ENCODE data around the gene TEX22. TPM values are rescaled to one million over a fixed set of nuclear protein-coding genes. Genes with fewer than 3 reads are reported as not detected.

The TEX22 gene
- total RNA-seq, 5 donors from 2014 or later (not counting 1 experiment from before 2014, with no cell fraction given) = 0.93 to 9.0 (median 6.0) TPM

- POLR2A ChIA-PET = interaction anchor here in 1 of 2 donors (0.6 kb wide), 1 partner anchor 69 kb away, joined by 3 read pairs; no protein-coding TSS in a partner anchor
- Histone ChIP-seq H3K27ac (ENCODE audit: low read length) (no peak overlapping the region), H3K27me3 (replicated peaks in 1 of 2; ENCODE audit: control insufficient read depth in 2 of 2, extremely low read depth in 1 of 2, insufficient read depth in 2 of 2, low read length in 1 of 2) (no peaks in the 10 kb centered on the region), H3K4me3 (ENCODE audit: control insufficient read depth in 1 of 2, extremely low read depth in 1 of 2, low read length in 1 of 2) (no peak overlapping the region), H3K9me3 (no peaks in the 10 kb centered on the region), H3K36me3 (ENCODE audit: control insufficient read depth in 2 of 2, extremely low read depth in 1 of 2, insufficient read depth in 1 of 2, low read length in 1 of 2) (peaks cover 11 to 12% of the 10 kb centered on the region in 2 donors), H3K4me1 (ENCODE audit: control insufficient read depth in 1 of 2, extremely low read depth in 1 of 2, insufficient read depth in 2 of 2, low read length in 2 of 2) (peaks cover 0 to 5% of the 10 kb centered on the region in 2 experiments)
- no peaks in the 10 kb centered on the region for H3K27me3 Mint-ChIP-seq
- peaks cover 23% of the 10 kb centered on the region for H3K36me3 Mint-ChIP-seq
- no peak overlapping the region for H3K27ac Mint-ChIP-seq
- H3K9me3 Mint-ChIP-seq = peaks cover 0 to 7% (median 0%) of the 10 kb centered on the region in 3 donors
- DNase-seq (no peak), ATAC-seq (replicated peaks in 1 of 4) (no peak)
- WGBS (ENCODE audit: insufficient coverage) = 100% methylated on average over 2 of the region's 6 CpGs
- CTCF ChIA-PET = interaction anchor here in 1 of 2 donors (0.5 kb wide), 1 partner anchor 1155 kb away, joined by 3 read pairs; no protein-coding TSS in a partner anchor
- H3K4me3 Mint-ChIP-seq = no peak overlapping the region
- H3K4me1 Mint-ChIP-seq = peaks cover 18 to 23% (median 23%) of the 10 kb centered on the region in 3 donors
These were observed 31.7 kb downstream of the TEX22 start for GRCh38 chr14:105430042-105430441.

DNA sequence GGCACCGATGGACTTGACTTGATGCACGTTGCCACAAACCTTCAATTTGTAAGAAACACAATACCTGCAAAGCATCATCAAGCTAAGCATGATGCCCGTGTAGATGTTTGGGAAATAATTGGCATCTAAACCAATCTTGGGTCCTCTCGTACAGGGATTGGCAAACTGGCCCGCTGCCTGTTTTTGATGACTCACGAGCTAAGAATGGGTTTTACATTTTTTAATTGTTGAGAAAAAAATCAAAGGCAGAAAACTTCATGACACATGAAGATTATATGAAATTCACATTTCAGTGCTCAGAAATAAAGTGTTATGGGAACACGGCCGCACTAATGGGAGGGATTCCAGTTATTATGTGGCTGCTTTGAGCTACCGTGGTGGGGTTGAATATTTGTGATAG is 32.2 kb downstream of the TEX22 start:
- POLR2A ChIA-PET = interaction anchor here in 1 of 2 donors (0.6 kb wide), 1 partner anchor 70 kb away, joined by 3 read pairs; no protein-coding TSS in a partner anchor
- peaks cover 0 to 4% of the 10 kb centered on the region in 2 experiments for H3K4me1 ChIP-seq (ENCODE audit: control insufficient read depth in 1 of 2, extremely low read depth in 1 of 2, insufficient read depth in 2 of 2, low read length in 2 of 2)
- H3K27ac ChIP-seq (ENCODE audit: low read length) = no peak overlapping the region
- no peaks in the 10 kb centered on the region for H3K9me3 ChIP-seq
- peaks cover 21 to 28% (median 26%) of the 10 kb centered on the region in 3 donors for H3K4me1 Mint-ChIP-seq
- H3K4me3 ChIP-seq (ENCODE audit: control insufficient read depth in 1 of 2, extremely low read depth in 1 of 2, low read length in 1 of 2) = no peak overlapping the region
- ATAC-seq (replicated peaks in 1 of 4) (no peak), DNase-seq (no peak)
- no peak overlapping the region for H3K27ac Mint-ChIP-seq
- CTCF ChIA-PET = no interaction called here
- no peaks in the 10 kb centered on the region for H3K27me3 Mint-ChIP-seq
- no CpG with 5 or more reads among the region's 9 CpGs for WGBS (ENCODE audit: insufficient coverage)
- H3K4me3 Mint-ChIP-seq = no peak overlapping the region
- H3K36me3 ChIP-seq (ENCODE audit: control insufficient read depth in 2 of 2, extremely low read depth in 1 of 2, insufficient read depth in 1 of 2, low read length in 1 of 2) = peaks cover 11 to 12% of the 10 kb centered on the region in 2 donors
- peaks cover 0 to 7% (median 0%) of the 10 kb centered on the region in 3 donors for H3K9me3 Mint-ChIP-seq
- H3K36me3 Mint-ChIP-seq = peaks cover 23% of the 10 kb centered on the region
- no peaks in the 10 kb centered on the region for H3K27me3 ChIP-seq (replicated peaks in 1 of 2; ENCODE audit: control insufficient read depth in 2 of 2, extremely low read depth in 1 of 2, insufficient read depth in 2 of 2, low read length in 1 of 2)

GRCh38 chr14:105431256-105431655 is 32.9 kb downstream of the TEX22 start:
- Mint-ChIP-seq H3K36me3 (peaks cover 20% of the 10 kb centered on the region), H3K4me3 (no peak overlapping the region), H3K9me3 (peaks cover 0 to 7% (median 0%) of the 10 kb centered on the region in 3 donors), H3K4me1 (peaks cover 23 to 30% (median 28%) of the 10 kb centered on the region in 3 donors), H3K27me3 (no peaks in the 10 kb centered on the region), H3K27ac (peak overlapping the region in 1 of 2 donors; percentile 34)
- Histone ChIP-seq H3K9me3 (no peaks in the 10 kb centered on the region), H3K4me3 (ENCODE audit: control insufficient read depth in 1 of 2, extremely low read depth in 1 of 2, low read length in 1 of 2) (no peak overlapping the region), H3K4me1 (ENCODE audit: control insufficient read depth in 1 of 2, extremely low read depth in 1 of 2, insufficient read depth in 2 of 2, low read length in 2 of 2) (no peaks in the 10 kb centered on the region), H3K27me3 (replicated peaks in 1 of 2; ENCODE audit: control insufficient read depth in 2 of 2, extremely low read depth in 1 of 2, insufficient read depth in 2 of 2, low read length in 1 of 2) (no peaks in the 10 kb centered on the region), H3K27ac (ENCODE audit: low read length) (no peak overlapping the region), H3K36me3 (ENCODE audit: control insufficient read depth in 2 of 2, extremely low read depth in 1 of 2, insufficient read depth in 1 of 2, low read length in 1 of 2) (peaks cover 9 to 10% of the 10 kb centered on the region in 2 donors)
- ATAC-seq (replicated peaks in 1 of 4) (no peak), DNase-seq (no peak)
- CTCF ChIA-PET = no interaction called here
- no CpG with 5 or more reads among the region's 1 CpG for WGBS (ENCODE audit: insufficient coverage)
- POLR2A ChIA-PET = no interaction called here

DNA sequence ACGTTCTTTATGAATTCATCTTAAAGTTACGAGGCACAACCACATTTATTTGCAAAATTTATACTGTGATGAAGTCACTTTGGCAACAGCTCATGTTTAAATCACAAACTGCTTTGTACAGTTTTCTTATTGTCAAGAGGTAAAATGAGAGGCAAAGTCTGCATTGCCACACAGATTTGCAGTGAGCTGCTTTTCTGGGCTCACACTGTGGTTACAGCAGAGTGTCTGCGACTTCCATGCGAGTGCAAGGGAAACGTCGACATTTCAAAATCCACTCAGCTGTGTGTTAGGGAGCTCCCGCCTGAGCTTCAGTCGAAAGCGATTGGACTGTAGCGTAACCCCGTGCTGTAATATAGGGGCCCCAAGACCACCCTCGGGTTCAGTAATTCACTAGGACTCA is 34.3 kb downstream of the TEX22 start:
- Mint-ChIP-seq H3K4me1 (peaks cover 18 to 22% (median 20%) of the 10 kb centered on the region in 3 donors), H3K27me3 (no peaks in the 10 kb centered on the region), H3K9me3 (peaks cover 0 to 2% (median 0%) of the 10 kb centered on the region in 3 donors), H3K4me3 (no peak overlapping the region), H3K27ac (no peak overlapping the region), H3K36me3 (peaks cover 13% of the 10 kb centered on the region)
- ChIA-PET POLR2A (no interaction called here), CTCF (no interaction called here)
- 95% methylated on average over 10 of the region's 12 CpGs for WGBS (ENCODE audit: insufficient coverage)
- Histone ChIP-seq H3K27me3 (replicated peaks in 1 of 2; ENCODE audit: control insufficient read depth in 2 of 2, extremely low read depth in 1 of 2, insufficient read depth in 2 of 2, low read length in 1 of 2) (no peaks in the 10 kb centered on the region), H3K4me1 (ENCODE audit: control insufficient read depth in 1 of 2, extremely low read depth in 1 of 2, insufficient read depth in 2 of 2, low read length in 2 of 2) (peaks cover 0 to 7% of the 10 kb centered on the region in 2 experiments), H3K27ac (ENCODE audit: low read length) (no peak overlapping the region), H3K36me3 (ENCODE audit: control insufficient read depth in 2 of 2, extremely low read depth in 1 of 2, insufficient read depth in 1 of 2, low read length in 1 of 2) (peaks cover 4 to 5% of the 10 kb centered on the region in 2 donors), H3K9me3 (no peaks in the 10 kb centered on the region), H3K4me3 (ENCODE audit: control insufficient read depth in 1 of 2, extremely low read depth in 1 of 2, low read length in 1 of 2) (no peak overlapping the region)
- DNase-seq (no peak), ATAC-seq (replicated peaks in 1 of 4) (no peak)

DNA sequence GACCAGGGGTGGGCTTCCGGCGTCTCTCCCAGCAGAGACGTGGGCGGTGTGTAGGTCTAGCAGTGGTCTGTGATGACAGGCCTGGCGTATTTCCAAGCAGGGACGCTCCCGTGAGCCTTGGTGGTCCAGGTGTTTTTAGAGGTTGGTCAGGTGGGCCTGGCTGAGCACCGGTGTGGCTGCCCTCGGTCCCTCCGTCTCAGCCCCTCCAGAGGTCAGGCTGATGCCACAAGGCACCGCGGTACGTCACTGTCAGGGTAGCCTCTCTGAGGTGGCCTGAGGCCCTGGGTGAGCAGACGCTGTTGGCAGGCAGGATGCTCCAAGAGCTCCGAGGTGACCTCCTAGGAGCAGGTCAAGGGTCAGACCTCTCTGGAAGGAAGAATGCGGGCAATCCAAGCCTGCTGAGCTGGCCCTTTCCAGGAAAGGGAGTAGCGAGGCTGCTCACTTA is 34.8 kb downstream of the TEX22 start:
- POLR2A ChIA-PET = no interaction called here
- H3K27me3 Mint-ChIP-seq = no peaks in the 10 kb centered on the region
- DNase-seq (no peak), ATAC-seq (replicated peaks in 1 of 4) (no peak)
- H3K9me3 ChIP-seq = no peaks in the 10 kb centered on the region
- H3K36me3 ChIP-seq (ENCODE audit: control insufficient read depth in 2 of 2, extremely low read depth in 1 of 2, insufficient read depth in 1 of 2, low read length in 1 of 2) = peaks cover 4 to 5% of the 10 kb centered on the region in 2 donors
- WGBS (ENCODE audit: insufficient coverage) = 92% methylated on average over 15 of the region's 17 CpGs
- H3K9me3 Mint-ChIP-seq = peaks cover 0 to 2% (median 0%) of the 10 kb centered on the region in 3 donors
- no peak overlapping the region for H3K27ac ChIP-seq (ENCODE audit: low read length)
- no peak overlapping the region for H3K4me3 ChIP-seq (ENCODE audit: control insufficient read depth in 1 of 2, extremely low read depth in 1 of 2, low read length in 1 of 2)
- H3K4me3 Mint-ChIP-seq = no peak overlapping the region
- peaks cover 15 to 22% (median 17%) of the 10 kb centered on the region in 3 donors for H3K4me1 Mint-ChIP-seq
- peaks cover 13% of the 10 kb centered on the region for H3K36me3 Mint-ChIP-seq
- H3K27me3 ChIP-seq (replicated peaks in 1 of 2; ENCODE audit: control insufficient read depth in 2 of 2, extremely low read depth in 1 of 2, insufficient read depth in 2 of 2, low read length in 1 of 2) = no peaks in the 10 kb centered on the region
- CTCF ChIA-PET = no interaction called here
- no peak overlapping the region for H3K27ac Mint-ChIP-seq
- peaks cover 0 to 10% of the 10 kb centered on the region in 2 experiments for H3K4me1 ChIP-seq (ENCODE audit: control insufficient read depth in 1 of 2, extremely low read depth in 1 of 2, insufficient read depth in 2 of 2, low read length in 2 of 2)

DNA sequence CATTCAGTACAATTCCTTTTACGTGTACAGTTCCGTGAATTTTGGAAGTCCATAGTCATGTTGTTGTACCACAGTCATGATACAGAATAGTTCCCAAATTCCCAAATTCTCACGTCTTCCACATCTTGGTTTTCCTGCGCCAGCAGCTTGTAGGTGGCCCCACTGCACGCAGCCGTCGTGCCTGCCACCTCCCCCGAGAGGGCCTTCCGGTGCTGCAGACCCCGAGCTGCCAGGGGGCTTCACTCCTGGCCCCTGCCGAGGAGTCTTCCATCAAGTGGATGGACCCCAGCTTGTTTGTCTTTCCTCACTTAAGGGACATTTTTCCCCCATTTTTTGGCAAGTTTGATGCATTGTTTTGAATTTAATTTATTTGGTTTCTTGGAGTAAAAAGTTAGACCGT is 38.1 kb downstream of the TEX22 start:
- DNase-seq (no peak), ATAC-seq (replicated peaks in 1 of 4) (no peak)
- Mint-ChIP-seq H3K9me3 (no peaks in the 10 kb centered on the region), H3K36me3 (no peaks in the 10 kb centered on the region), H3K27ac (no peak overlapping the region), H3K4me3 (no peak overlapping the region), H3K27me3 (no peaks in the 10 kb centered on the region), H3K4me1 (peaks cover 13 to 27% (median 19%) of the 10 kb centered on the region in 3 donors)
- no peak overlapping the region for H3K4me3 ChIP-seq (ENCODE audit: control insufficient read depth in 1 of 2, extremely low read depth in 1 of 2, low read length in 1 of 2)
- H3K9me3 ChIP-seq = no peaks in the 10 kb centered on the region
- H3K27ac ChIP-seq (ENCODE audit: low read length) = no peak overlapping the region
- peaks cover 10 to 19% of the 10 kb centered on the region in 2 donors for H3K36me3 ChIP-seq (ENCODE audit: control insufficient read depth in 2 of 2, extremely low read depth in 1 of 2, insufficient read depth in 1 of 2, low read length in 1 of 2)
- WGBS (ENCODE audit: insufficient coverage) = 93% methylated on average over 5 of the region's 12 CpGs
- H3K4me1 ChIP-seq (ENCODE audit: control insufficient read depth in 1 of 2, extremely low read depth in 1 of 2, insufficient read depth in 2 of 2, low read length in 2 of 2) = peaks cover 0 to 14% of the 10 kb centered on the region in 2 experiments
- H3K27me3 ChIP-seq (replicated peaks in 1 of 2; ENCODE audit: control insufficient read depth in 2 of 2, extremely low read depth in 1 of 2, insufficient read depth in 2 of 2, low read length in 1 of 2) = no peaks in the 10 kb centered on the region
- ChIA-PET CTCF (no interaction called here), POLR2A (no interaction called here)
